ENCODE measurements around the gene MARCHF6. TPM values are rescaled to one million over a fixed set of nuclear protein-coding genes. Genes with fewer than 3 reads are reported as not detected.

Gene MARCHF6
- total RNA-seq, 1 experiment from 2014 or later, result 117 TPM

DNA sequence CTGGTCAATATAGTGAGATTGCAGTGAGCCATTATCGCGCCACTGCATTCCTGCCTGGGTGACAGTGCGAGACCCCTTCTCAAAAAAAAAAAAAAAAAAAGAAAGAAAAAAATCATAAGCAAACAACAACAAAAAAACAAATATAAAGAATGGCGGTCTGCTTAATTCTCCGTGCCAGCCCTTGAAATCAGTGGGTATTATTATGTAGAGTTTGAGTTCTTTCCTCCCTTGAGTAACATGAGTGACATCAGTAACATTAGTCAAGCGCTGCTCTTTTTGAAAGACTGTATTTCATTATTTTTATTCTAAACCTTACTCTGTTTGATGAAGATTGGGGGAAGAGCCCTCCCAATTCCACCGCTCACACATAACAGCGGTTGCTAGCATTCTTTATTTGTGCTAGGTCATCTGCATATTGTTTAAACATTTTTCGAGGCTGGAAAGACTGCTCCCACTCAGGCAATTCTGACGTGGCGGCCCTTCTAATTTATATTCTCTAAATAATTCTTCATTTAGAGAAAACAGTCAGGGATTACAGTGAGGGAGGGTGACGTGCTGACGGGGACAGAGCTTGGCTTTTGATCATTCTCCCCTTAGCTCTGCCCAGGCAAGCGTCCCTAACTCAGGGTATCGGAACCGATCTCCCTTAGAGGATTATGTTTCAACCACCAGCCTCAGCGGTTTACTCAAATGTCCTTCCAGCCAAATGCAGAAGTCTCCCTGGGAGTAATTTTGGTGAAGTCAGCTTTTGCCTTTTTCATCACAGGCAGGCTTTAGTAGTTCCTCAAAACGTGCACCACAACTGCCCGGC lies 860 bp upstream of the MARCHF6 start:
- DNase-seq (ENCODE audit: low spot score) (no peak), ATAC-seq (peak; percentile 6)
- peaks cover 35% of the 10 kb centered on the region for H3K4me1 Mint-ChIP-seq
- TF ChIP-seq SMAD4 (CRISPR knock-in tag; IDR thresholded peaks at IDR 0.05) (no peak), KAT7 (CRISPR knock-in tag; IDR thresholded peaks at IDR 0.05; ENCODE audit: borderline replicate concordance) (no peak), ELF4 (CRISPR knock-in tag; IDR thresholded peaks at IDR 0.05; ENCODE audit: low read depth) (no peak), ZNF671 (CRISPR knock-in tag; IDR thresholded peaks at IDR 0.05) (no peak)
- H3K36me3 Mint-ChIP-seq, result no peaks in the 10 kb centered on the region
- peak overlapping the region; percentile 91 for H3K27ac Mint-ChIP-seq
- CTCF ChIA-PET, result interaction anchor here (0.7 to 3.4 kb wide), 7 partner anchors 12 to 275 kb away, joined by 3 to 20 read pairs (median 4); no protein-coding TSS in a partner anchor
- H3K9me3 Mint-ChIP-seq, result no peaks in the 10 kb centered on the region
- H3K27me3 Mint-ChIP-seq (ENCODE audit: low read depth), result peaks cover 14% of the 10 kb centered on the region
- POLR2A ChIA-PET, result interaction anchor here (0.9 to 1.9 kb wide), 15 partner anchors 10 to 275 kb away, joined by 3 to 10 read pairs (median 4); partner anchors contain the start of genes ATPSCKMT and CCT5
- peak overlapping the region; percentile 84 for H3K4me3 Mint-ChIP-seq

DNA sequence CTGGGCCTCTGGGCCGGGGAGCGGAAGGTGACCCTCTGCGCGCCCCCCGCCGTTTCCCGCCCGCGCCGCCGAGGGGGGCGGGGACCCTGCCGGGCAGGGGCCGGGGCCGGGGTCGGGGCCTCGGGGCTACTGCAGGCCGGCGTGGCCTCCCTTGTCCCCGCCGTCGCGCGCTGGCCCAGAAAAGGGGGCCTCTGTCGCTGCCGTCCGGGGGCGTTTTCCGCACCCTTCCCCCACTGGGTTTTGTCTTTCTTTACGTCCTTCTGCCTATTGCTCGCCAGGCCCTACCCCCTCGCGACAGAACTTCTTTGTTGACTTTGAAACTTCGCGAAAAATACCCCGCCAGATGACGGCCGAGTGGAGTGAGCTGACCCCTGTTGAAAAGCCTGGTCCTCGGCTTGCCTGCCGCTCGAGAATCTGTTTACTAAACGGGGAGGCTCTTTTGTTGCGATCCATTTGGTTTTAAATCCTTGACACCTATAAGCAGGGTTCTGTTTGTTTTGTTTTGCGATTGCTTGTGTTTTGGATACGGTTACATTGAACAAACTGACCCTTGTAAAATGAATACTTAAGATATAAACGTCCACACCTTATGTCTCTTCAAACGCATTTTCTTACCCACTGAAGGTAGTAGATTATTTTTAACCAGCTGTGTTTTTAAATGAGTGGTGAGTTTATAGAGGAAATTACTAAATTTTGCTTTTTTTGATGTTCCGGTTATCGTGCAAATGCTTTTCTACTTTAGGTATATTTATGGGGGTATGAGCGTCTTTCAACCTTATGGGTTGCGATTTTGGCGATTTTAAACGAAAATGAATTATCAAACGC lies 765 bp downstream of the MARCHF6 start:
- peak overlapping the region; percentile 99 for H3K27ac Mint-ChIP-seq
- no peaks in the 10 kb centered on the region for H3K9me3 Mint-ChIP-seq
- DNase-seq (ENCODE audit: low spot score), result peak; percentile 43
- peak overlapping the region; percentile 98 for H3K4me3 Mint-ChIP-seq
- peaks cover 14% of the 10 kb centered on the region for H3K27me3 Mint-ChIP-seq (ENCODE audit: low read depth)
- no peaks in the 10 kb centered on the region for H3K36me3 Mint-ChIP-seq
- ChIA-PET CTCF (interaction anchor here (0.9 to 3.4 kb wide), 5 partner anchors 10 to 273 kb away, joined by 3 to 20 read pairs (median 5); no protein-coding TSS in a partner anchor), POLR2A (interaction anchor here (0.7 to 1.9 kb wide), 13 partner anchors 12 to 286 kb away, joined by 3 to 10 read pairs (median 4); partner anchors contain the start of genes ATPSCKMT and CCT5)
- H3K4me1 Mint-ChIP-seq, result peaks cover 41% of the 10 kb centered on the region
- ATAC-seq, result peak; percentile 1
- TF ChIP-seq, protein P1, sequence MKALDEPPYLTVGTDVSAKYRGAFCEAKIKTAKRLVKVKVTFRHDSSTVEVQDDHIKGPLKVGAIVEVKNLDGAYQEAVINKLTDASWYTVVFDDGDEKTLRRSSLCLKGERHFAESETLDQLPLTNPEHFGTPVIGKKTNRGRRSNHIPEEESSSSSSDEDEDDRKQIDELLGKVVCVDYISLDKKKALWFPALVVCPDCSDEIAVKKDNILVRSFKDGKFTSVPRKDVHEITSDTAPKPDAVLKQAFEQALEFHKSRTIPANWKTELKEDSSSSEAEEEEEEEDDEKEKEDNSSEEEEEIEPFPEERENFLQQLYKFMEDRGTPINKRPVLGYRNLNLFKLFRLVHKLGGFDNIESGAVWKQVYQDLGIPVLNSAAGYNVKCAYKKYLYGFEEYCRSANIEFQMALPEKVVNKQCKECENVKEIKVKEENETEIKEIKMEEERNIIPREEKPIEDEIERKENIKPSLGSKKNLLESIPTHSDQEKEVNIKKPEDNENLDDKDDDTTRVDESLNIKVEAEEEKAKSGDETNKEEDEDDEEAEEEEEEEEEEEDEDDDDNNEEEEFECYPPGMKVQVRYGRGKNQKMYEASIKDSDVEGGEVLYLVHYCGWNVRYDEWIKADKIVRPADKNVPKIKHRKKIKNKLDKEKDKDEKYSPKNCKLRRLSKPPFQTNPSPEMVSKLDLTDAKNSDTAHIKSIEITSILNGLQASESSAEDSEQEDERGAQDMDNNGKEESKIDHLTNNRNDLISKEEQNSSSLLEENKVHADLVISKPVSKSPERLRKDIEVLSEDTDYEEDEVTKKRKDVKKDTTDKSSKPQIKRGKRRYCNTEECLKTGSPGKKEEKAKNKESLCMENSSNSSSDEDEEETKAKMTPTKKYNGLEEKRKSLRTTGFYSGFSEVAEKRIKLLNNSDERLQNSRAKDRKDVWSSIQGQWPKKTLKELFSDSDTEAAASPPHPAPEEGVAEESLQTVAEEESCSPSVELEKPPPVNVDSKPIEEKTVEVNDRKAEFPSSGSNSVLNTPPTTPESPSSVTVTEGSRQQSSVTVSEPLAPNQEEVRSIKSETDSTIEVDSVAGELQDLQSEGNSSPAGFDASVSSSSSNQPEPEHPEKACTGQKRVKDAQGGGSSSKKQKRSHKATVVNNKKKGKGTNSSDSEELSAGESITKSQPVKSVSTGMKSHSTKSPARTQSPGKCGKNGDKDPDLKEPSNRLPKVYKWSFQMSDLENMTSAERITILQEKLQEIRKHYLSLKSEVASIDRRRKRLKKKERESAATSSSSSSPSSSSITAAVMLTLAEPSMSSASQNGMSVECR (CRISPR knock-in tag; IDR thresholded peaks at IDR 0.05; ENCODE audit: borderline replicate concordance), result 0 out of 2 replicates have a peak, but pooled peaks have one; percentile 47
- no peak for TF ChIP-seq FOXP1 (CRISPR knock-in tag; IDR thresholded peaks at IDR 0.05; ENCODE audit: borderline replicate concordance)
- TF ChIP-seq, protein P2, sequence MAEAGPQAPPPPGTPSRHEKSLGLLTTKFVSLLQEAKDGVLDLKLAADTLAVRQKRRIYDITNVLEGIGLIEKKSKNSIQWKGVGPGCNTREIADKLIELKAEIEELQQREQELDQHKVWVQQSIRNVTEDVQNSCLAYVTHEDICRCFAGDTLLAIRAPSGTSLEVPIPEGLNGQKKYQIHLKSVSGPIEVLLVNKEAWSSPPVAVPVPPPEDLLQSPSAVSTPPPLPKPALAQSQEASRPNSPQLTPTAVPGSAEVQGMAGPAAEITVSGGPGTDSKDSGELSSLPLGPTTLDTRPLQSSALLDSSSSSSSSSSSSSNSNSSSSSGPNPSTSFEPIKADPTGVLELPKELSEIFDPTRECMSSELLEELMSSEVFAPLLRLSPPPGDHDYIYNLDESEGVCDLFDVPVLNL (CRISPR knock-in tag; IDR thresholded peaks at IDR 0.05; ENCODE audit: borderline replicate concordance, low read depth), result peak; percentile 76; the same call in 1 of the 2 replicates
- TF ChIP-seq, protein P3, sequence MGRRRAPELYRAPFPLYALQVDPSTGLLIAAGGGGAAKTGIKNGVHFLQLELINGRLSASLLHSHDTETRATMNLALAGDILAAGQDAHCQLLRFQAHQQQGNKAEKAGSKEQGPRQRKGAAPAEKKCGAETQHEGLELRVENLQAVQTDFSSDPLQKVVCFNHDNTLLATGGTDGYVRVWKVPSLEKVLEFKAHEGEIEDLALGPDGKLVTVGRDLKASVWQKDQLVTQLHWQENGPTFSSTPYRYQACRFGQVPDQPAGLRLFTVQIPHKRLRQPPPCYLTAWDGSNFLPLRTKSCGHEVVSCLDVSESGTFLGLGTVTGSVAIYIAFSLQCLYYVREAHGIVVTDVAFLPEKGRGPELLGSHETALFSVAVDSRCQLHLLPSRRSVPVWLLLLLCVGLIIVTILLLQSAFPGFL (CRISPR knock-in tag; IDR thresholded peaks at IDR 0.05; ENCODE audit: borderline replicate concordance), result no peak

DNA sequence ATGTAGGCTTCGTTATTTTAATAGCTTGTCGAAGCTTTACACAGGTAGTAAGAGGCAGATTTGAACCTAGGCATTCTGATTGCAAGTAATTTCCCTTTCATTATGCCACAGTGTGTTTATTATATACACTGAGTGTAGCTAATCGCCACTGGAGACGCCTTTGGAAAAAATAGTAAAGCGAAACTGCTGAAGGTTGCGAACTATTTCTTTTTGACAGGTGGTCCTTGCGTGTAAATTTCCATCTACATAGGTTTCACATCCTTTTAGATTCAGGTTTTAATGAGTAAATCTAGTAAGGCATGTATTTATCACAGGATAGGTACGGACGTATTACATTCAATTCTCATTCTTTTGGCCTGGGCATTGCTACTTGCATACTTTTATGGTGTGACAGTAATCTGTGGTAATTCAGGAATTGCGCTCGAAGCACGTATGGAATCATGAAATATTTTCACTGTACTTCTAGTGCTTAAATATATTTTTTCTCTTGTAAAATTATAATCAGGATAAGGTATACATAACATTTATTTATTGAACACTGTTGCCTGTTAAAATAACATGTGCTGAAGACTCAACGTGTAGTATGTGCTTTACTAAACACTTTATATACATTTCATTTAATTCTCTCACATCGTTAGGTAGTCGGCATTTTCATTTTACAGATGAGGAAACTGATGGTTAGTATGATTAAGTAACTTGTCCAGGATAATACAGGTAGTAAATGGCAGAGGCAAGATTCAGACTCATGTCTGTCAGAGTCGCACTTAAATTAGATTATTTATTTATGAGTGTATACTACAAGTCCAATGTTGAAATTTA lies 1.8 kb downstream of the MARCHF6 start:
- Mint-ChIP-seq H3K36me3 (no peaks in the 10 kb centered on the region), H3K27me3 (ENCODE audit: low read depth) (peaks cover 14% of the 10 kb centered on the region), H3K27ac (no peak overlapping the region), H3K4me1 (peaks cover 41% of the 10 kb centered on the region), H3K4me3 (peak overlapping the region; percentile 98), H3K9me3 (no peaks in the 10 kb centered on the region)
- ATAC-seq, result no peak
- no peak for DNase-seq (ENCODE audit: low spot score)
- ChIA-PET POLR2A (no interaction called here), CTCF (interaction anchor here (0.7 to 1.0 kb wide), 2 partner anchors 9 to 71 kb away, joined by 3 to 6 read pairs; no protein-coding TSS in a partner anchor)
- TF ChIP-seq RELA (CRISPR knock-in tag; IDR thresholded peaks at IDR 0.05; ENCODE audit: borderline replicate concordance) (no peak), TP53 (CRISPR knock-in tag; IDR thresholded peaks at IDR 0.05) (no peak), TEAD1 (CRISPR knock-in tag; IDR thresholded peaks at IDR 0.05) (no peak), FOXK1 (CRISPR knock-in tag; IDR thresholded peaks at IDR 0.05) (no peak)
- TF ChIP-seq, protein P4, sequence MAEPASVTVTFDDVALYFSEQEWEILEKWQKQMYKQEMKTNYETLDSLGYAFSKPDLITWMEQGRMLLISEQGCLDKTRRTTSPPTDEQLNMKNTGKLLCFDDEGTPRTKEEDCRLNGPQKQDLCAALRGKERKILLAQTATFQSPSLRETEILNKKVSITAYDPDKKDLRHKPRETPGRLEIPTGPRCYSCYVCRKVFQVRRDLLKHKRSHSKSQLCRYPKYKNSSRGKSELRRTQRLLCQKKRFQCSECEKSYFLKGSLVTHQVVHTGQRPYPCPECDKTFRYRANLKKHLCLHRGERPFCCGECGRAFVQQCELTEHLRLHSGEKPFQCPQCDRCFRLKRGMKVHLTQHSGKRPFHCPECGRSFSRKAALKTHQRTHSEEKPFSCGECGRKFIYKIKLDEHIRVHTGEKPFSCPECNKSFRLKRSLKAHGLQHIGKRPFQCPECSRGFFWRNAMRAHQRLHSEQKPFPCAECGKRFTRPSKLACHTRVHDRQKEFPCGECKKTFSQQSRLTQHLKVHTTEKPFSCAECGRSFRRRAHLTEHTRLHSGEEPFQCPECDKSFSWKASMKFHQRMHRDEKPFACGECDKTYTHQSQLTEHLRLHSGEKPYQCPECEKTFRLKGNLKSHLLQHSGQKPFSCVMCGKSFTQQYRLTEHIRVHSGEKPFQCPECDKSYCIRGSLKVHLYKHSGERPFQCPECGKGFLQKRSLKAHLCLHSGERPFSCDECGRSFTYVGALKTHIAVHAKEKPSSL (CRISPR knock-in tag; conservative IDR thresholded peaks at IDR 0.05), result no peak
- TF ChIP-seq, protein P5, sequence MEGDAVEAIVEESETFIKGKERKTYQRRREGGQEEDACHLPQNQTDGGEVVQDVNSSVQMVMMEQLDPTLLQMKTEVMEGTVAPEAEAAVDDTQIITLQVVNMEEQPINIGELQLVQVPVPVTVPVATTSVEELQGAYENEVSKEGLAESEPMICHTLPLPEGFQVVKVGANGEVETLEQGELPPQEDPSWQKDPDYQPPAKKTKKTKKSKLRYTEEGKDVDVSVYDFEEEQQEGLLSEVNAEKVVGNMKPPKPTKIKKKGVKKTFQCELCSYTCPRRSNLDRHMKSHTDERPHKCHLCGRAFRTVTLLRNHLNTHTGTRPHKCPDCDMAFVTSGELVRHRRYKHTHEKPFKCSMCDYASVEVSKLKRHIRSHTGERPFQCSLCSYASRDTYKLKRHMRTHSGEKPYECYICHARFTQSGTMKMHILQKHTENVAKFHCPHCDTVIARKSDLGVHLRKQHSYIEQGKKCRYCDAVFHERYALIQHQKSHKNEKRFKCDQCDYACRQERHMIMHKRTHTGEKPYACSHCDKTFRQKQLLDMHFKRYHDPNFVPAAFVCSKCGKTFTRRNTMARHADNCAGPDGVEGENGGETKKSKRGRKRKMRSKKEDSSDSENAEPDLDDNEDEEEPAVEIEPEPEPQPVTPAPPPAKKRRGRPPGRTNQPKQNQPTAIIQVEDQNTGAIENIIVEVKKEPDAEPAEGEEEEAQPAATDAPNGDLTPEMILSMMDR (IDR thresholded peaks at IDR 0.05), result no peak

All from WTC11 (cell line).